ENCODE measurements around the gene RNF180. TPM values are rescaled to one million over a fixed set of nuclear protein-coding genes. Genes with fewer than 3 reads are reported as not detected.

The RNF180 gene
- total RNA-seq, 1 donor from 2014 or later = 14.0 TPM

- DNase-seq = no peak
- intact Hi-C loops (cut with DNase I) = no loop called here
- Histone ChIP-seq H3K4me1 (no peaks in the 10 kb centered on the region), H3K36me3 (no peaks in the 10 kb centered on the region), H3K27me3 (no peaks in the 10 kb centered on the region), H3K9me3 (no peaks in the 10 kb centered on the region), H3K27ac (no peak overlapping the region), H3K4me3 (no peak overlapping the region)
- ATAC-seq = no peak
- no peak for TF ChIP-seq CTCF (IDR thresholded peaks at IDR 0.05)
These were observed 135.9 kb downstream of the RNF180 start for GRCh38 chr5:64301566-64301965.

GRCh38 chr5:64308135-64308534, 142.5 kb downstream of the RNF180 start:
- DNase-seq = no peak
- Histone ChIP-seq H3K9me3 (no peaks in the 10 kb centered on the region), H3K27me3 (no peaks in the 10 kb centered on the region), H3K27ac (no peak overlapping the region), H3K4me1 (no peaks in the 10 kb centered on the region), H3K4me3 (no peak overlapping the region), H3K36me3 (no peaks in the 10 kb centered on the region)
- ATAC-seq = no peak
- TF ChIP-seq CTCF (IDR thresholded peaks at IDR 0.05) = no peak
- intact Hi-C loops (cut with DNase I) = no loop called here

GRCh38 chr5:64312491-64312890, 146.8 kb downstream of the RNF180 start:
- TF ChIP-seq CTCF (IDR thresholded peaks at IDR 0.05) = no peak
- ATAC-seq = no peak

GRCh38 chr5:64315778-64316177, 150.1 kb downstream of the RNF180 start:
- intact Hi-C loops (cut with DNase I) = no loop called here

More at GRCh38 chr5:64312491-64312890, 146.8 kb downstream of the RNF180 start:
- DNase-seq = no peak
- intact Hi-C loops (cut with DNase I) = no loop called here
- Histone ChIP-seq H3K4me3 (no peak overlapping the region), H3K27me3 (no peaks in the 10 kb centered on the region), H3K27ac (no peak overlapping the region), H3K9me3 (no peaks in the 10 kb centered on the region), H3K4me1 (no peaks in the 10 kb centered on the region), H3K36me3 (no peaks in the 10 kb centered on the region)

GRCh38 chr5:64318175-64318574, 152.5 kb downstream of the RNF180 start:
- Histone ChIP-seq H3K27ac (no peak overlapping the region), H3K9me3 (no peaks in the 10 kb centered on the region), H3K4me3 (no peak overlapping the region), H3K4me1 (no peaks in the 10 kb centered on the region), H3K27me3 (no peaks in the 10 kb centered on the region), H3K36me3 (no peaks in the 10 kb centered on the region)
- DNase-seq = no peak
- no peak for ATAC-seq
- intact Hi-C loops (cut with DNase I) = no loop called here
- TF ChIP-seq CTCF (IDR thresholded peaks at IDR 0.05) = no peak

More at GRCh38 chr5:64315778-64316177, 150.1 kb downstream of the RNF180 start:
- Histone ChIP-seq H3K4me1 (no peaks in the 10 kb centered on the region), H3K9me3 (no peaks in the 10 kb centered on the region), H3K36me3 (no peaks in the 10 kb centered on the region), H3K27me3 (no peaks in the 10 kb centered on the region), H3K4me3 (no peak overlapping the region), H3K27ac (no peak overlapping the region)
- DNase-seq (no peak), ATAC-seq (no peak)
- TF ChIP-seq CTCF (IDR thresholded peaks at IDR 0.05) = no peak

GRCh38 chr5:64323591-64323990, 157.9 kb downstream of the RNF180 start:
- Histone ChIP-seq H3K9me3 (peaks cover 13% of the 10 kb centered on the region), H3K4me3 (no peak overlapping the region), H3K27ac (no peak overlapping the region), H3K27me3 (no peaks in the 10 kb centered on the region), H3K4me1 (no peaks in the 10 kb centered on the region), H3K36me3 (no peaks in the 10 kb centered on the region)
- ATAC-seq (no peak), DNase-seq (no peak)
- intact Hi-C loops (cut with DNase I) = no loop called here
- TF ChIP-seq CTCF (IDR thresholded peaks at IDR 0.05) = no peak
